Embryonic facial prominence (tissue), 1 donor: ENCODE data around the gene CCNG2.

Experiments
- DNase-seq: peaks from one replicate; pipeline ENCODE4 v3.0.0-alpha.2; 2016; ENCODE audit errors: extremely low spot score

The CCNG2 gene

DNA sequence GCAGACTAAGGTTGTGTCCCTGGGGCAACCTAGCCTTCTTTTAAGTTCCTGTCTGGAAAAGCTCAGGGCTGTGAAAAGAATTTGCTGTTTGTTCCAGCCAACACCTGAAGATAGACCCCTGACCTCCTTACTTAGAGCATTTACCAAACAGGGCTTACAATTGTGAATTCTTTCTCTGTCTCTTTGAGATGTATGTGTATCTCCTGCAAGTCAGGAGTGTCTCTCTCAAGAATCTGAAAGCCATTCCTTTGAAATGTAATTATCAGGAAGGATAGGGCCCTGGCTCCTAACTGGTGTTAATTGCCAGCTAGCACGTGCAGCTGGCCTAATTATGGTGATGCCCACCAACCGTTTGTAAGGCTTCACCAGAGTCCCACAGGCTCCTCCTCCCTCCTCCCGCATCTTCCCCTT lies 18.2 kb downstream of the CCNG2 start:
- DNase-seq: no peak

DNA sequence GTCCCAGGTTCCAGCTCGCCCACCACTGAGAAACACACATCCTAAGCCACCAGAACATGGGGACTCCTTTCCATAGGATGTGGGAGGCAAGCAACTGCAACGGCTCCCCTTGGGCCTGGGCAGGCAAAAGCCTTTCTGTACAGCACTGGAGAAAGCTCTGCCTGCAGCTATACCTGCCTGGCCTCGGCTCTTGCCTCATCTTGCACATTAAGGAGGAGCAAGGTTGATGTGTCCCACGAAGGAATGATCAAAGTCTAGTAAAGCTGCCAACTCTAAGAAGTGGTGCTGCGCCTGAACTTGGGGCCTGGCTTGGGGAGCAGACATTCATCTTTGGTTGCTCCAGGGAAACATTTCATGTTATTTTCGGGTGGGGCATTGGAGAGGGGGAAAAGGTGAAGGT lies 19.6 kb downstream of the CCNG2 start:
- DNase-seq: no peak

DNA sequence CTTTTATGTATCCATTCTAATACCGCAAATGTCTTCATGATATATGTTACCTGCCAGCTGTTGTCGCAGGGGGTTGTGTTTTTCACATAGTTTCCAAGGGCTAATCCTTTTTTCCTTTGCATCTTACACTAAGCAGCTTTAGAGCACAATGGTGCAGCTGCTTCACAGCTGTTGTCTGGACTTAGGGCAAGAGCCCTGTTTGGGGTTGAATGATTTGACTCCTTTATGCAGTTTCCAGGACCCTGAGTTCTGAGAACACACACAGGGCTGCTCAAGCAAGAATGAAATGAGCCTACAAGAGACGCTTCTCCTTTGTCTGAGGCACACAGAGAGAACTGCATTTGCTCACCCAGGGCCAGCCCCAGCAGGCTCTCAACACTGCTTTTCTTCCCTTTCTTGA lies 20.2 kb downstream of the CCNG2 start:
- no peak for DNase-seq

DNA sequence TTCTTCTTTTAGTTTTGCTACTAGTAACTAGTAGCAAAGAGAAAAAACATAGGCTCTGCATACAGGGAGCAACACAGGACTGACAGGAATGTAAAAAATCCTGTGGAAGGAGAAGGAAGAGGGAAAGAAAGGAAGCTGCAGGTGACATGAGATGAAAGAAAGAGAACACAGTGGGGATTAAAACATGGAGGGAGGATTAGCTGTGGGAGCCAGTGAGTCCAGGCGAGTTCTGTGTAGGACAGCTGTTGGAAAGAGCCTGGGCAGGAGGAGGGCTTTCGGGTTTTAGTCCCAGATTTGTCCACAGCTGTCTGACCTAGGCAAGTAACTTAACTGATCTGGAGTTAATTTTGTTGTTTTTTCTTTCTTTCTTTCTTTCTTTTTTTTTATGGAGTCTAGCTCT lies 21.6 kb downstream of the CCNG2 start:
- no peak for DNase-seq

DNA sequence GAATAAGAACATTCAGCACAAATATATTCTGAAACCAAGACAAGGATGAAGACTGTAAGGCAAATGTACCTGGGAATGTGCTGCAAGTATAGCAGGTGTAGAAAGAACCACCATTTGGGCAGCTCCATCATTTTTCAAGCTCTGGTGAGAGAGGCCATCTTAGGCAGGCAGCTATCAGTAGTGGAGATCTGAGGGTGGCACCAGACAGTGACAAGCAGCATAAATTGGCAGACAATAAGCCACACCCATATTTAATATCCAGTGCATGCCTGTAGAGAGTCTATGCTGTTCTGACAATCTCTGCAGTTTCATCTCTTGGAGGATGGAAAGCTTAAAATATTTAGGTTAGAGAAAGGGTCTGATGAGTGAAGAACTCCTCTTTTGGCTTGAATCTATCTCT lies 22.5 kb downstream of the CCNG2 start:
- no peak for DNase-seq

DNA sequence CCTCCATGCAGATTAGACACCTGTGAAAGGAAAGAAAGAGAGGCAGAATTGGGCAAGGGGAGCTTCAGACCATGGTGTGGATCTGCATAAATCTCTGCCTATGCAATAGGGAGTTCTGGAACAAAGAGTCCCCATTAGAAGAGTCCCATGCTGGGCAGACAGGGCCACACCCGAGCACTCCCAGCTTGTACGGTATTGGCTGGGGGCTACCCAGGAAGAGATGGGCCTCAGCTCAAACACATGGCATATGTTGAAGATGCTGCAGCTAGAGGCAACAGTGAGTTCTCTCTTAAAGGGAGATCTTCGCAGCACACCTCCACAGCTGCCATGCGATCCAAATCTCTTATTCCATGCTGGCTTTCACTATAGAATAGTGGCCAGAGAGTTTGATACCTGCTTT lies 24.7 kb downstream of the CCNG2 start:
- no peak for DNase-seq

DNA sequence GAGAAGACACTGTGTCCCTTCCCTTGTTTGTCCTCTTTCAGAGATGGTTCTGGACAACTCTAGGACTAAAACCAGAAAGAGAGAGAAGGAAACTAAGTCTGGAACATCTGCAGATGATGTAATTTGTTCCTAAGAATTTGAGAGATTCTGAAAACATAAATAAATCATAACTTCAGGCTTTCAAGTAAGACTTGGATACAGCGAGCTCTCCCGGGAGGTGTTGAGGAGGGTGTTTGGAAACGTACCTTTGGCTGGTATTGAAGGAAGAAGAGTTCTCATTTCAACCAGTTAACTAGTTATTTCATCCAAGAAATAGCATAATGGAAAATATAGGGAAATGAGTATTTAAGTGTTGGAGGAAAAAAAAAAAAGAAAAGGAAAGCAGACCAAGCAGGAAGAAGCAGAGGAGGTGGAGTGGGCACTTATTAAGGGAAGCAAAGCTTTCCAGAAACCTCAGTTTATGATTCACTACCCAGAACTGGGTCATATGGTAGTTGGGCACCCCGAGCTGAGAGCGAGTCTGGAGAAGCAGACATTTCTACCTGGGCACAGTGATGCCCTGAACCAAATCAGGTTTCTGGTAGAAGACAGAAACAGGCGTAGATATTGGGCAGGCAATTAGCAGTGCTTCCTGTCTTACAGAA lies 26.9 kb downstream of the CCNG2 start:
- DNase-seq: no peak

DNA sequence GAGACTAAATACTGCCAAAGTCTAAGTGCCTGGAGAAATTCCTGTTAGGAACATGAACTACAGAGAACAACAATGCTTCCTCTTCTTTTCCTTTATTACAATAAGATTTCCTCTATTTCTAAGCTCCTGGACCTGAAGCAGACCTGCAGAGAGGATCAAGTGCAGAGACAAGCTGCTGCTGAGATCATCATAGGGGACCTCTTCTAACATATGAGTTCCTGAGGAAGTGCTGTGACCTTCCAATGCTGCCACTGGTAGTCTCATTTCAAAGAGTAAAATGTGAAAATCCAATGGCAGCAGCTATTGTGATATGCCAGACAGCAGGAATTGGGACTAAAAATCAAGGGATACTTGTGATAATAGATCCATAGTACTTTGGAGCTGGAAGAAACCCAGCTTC lies 28.0 kb downstream of the CCNG2 start:
- DNase-seq: no peak

DNA sequence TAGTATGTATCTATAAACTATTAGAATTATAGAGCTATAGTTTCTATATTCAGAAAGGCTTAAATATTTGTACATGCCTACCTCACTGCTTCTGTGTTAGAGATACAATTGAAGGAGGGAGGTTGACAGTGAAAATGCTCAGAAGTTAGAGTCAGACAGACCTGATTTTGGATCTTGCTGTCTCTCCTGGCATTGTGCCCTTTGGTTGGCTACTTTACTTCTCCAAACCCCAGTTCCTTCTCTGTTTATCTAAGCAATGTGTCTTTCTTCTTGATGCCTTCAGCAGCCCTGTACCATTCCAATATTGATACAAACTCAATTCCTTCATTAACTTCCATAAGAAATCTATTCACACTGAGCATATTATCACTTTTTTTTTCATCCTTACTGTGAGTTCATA lies 28.7 kb downstream of the CCNG2 start:
- DNase-seq: no peak

DNA sequence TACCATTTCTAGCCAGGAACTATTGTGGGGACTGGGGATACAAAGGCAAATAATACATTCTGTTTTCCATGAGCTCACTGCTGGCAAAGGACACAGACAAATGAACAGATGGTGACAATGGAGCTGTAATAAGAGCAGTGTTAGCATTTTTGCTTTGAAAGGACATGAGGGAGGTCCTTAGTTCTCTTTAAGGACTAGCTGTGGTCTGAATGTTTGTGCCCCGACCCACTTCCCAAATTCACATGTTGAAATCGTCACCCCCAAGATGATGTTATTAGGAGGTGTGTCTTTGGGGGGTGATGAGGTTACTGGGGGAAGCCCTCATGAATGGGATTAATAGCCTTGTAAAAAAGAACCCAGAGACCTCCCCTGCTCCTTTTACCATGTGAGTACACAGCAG lies 30.3 kb downstream of the CCNG2 start:
- no peak for DNase-seq

DNA sequence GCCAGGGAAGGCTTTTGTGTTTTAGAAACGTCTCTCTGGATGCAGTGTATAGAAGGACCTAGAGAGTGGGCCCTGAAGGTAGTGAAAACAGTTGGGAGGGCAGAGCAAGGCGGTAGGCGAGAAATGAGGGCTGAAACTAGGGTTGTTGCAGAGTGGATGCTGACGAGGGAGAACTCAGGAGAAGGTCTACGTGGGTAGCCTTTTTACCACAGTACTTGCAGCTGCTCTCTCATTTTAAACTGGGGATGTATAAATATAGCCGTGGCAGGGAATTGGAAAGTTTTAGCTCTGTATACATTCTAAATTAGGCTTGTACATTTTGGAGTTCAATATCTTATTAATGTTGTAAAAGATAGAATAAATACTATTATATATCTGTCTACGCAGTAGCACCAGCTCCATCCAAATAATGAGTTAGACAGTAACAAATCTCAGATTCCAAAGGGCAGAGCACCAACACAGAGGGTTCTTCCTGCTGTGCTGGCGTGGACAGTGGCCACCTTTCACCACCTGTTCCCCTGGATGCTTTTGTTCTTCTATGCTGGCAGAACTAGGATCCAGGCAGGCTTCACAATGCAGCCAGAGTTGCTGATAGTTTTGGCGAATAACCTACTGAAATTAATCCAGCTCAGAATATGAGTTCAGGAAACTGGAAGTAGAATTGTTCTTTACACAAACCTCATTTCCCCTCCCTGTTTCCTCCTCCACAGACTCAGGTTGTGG lies 31.7 kb downstream of the CCNG2 start:
- no peak for DNase-seq

DNA sequence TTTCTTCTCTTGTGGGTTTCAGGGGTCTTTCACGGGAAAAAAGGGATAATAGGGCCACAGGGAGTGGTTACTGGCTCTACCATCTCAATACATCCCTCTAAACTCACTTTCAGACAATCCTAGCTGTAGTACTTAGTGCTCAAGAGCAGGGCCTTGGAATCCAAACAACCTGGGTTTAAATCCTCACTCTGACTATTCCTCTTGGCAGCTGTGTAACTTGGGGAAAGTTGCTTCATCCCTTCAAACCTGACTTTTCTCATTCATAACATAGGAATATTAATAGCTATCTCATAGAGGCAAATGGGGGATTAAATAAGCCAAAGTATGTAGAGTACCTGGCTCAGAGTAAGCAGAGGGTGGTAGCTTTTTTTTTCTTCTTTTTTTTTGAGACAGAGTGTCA lies 32.4 kb downstream of the CCNG2 start:
- DNase-seq: no peak

DNA sequence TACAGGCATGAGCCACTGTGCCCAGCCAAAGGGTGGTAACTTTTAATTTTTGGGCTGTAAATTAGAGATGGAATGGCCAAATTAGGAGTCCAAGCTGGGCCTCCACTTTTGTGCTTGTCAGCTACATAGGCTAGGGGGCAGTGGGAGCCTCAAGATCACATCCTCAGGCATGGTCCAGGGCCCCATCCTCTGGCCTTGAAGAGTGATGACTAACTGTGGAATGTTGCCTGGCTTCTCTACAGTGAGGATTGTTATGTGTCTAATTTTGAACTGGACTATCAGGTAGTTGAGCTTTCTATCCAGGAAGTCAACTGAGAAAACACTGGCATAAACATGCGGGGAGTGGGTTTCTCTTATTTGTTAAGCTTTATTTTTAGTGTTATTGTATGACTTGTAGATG lies 33.0 kb downstream of the CCNG2 start:
- no peak for DNase-seq

DNA sequence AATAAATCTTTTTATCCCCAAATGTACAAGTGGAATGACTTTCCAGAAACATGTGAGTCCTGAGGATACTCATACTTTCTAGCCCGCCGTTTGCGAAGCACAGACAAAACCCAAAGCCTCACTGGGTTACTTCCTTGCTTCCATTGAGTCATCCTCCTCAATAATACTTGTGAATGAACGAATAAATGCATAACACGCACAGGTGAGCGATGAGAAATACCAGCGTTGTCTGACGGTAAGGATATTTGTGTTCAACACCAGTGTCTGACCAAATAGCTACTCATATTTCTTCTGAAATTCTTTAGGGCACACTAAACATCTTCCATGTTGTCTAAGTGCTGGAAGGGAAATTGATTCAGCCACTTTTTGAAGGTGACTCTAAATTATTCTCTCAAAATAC lies 36.0 kb downstream of the CCNG2 start:
- no peak for DNase-seq

DNA sequence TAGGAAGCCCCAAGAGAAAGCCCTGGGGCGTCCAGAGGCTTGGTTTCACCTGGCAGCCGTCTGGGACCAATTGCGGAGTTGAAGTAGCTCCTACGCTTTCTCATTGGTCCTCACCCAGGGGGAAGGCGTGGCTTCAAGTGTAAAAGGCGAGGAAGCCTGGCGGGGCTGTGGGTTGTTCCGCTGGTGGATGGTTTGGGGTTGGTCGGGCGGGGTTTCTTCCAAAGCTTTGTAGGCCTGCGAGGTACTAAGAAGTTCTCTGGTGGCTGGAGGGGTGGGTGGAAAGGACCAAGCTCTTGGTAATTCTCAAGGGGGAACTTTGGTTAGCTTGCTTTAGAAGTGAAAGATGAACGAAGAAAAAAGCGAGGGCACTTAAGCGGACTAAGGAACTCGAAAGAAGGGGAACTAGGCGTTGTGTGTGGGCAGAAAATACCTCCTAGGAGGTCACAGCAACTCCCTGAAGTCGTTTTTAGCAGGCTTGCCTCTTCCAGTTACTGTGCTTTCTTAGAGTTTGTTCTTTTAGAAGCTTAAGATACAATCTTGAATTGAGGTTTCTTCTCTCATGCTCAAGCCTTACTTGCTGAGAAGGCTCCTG lies 36.6 kb downstream of the CCNG2 start:
- no peak for DNase-seq

DNA sequence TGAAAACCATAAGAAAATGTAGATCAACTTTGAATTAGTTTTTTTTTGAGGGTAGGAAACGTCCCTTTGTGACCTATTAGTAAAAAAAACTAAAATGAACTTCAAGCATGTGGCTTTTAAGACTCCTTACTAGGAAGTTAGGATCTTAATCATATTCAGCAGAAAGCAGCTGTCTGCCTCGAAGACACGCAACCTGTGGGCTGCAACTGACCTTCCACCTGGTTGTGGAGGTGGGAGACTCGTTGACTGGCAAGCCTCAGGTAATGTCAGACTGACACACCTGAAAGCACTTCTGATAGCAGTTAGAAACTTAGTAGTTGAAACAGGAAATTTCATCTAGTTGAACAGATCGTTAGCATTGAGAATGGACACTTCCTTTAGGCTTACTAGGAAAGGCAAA lies 37.4 kb downstream of the CCNG2 start:
- no peak for DNase-seq

DNA sequence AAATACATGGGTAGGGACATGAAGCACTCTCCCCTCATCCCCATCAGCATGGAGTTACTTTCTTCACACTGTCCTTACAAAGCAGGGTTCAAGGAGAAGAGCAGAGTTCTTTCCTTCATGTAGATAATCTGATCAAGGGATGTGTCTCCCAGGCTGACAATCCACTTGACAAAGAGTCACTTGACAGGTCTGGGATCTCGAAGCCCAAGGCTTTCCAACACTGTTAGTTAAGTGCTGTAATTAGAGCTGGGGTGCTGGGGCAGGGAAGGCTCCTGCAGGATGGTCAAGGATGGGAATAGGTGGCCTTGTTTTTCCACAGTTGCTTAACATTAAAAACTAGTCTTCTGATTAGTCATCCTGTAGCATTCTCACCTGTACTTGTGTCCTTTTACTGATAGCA lies 38.0 kb downstream of the CCNG2 start:
- DNase-seq: no peak

DNA sequence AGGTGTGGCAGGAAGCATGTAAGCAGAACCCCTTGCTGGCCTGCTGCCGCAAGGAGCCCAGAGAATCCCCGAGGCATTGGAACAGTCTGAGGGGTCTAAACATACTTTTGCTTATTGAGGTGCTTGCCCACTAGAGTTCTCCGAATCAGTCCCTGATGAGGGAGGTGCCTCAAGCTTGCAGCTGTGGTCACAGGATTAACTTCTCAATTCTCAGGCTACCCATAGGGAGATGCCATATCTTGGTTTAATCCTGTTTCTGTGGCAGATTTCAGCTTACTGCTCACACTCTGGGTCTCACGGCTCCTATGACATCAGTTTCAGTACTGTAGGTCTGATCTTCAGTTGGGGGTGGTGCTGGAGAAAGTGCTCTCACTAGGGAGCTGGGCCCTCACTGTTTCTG lies 39.9 kb downstream of the CCNG2 start:
- DNase-seq: no peak

DNA sequence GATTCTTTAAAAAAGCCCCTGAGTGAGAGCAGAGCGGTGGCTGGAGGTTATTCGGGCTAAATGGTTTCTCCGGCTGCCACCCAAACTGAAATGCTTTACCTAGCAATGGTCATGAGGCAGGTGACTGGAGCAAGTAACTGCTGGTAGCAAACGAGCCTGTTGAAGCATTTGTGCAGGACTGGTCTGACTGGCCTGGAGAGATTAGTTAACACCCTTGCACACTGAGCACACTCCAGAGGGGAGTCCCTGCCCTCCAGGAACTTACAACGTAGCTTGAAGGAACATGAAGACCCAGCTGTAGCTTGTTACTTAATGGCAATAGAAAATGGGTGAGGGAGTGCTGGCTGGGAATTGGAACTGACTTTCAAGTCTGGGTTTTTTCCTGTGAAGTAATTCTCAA lies 40.4 kb downstream of the CCNG2 start:
- DNase-seq: no peak

DNA sequence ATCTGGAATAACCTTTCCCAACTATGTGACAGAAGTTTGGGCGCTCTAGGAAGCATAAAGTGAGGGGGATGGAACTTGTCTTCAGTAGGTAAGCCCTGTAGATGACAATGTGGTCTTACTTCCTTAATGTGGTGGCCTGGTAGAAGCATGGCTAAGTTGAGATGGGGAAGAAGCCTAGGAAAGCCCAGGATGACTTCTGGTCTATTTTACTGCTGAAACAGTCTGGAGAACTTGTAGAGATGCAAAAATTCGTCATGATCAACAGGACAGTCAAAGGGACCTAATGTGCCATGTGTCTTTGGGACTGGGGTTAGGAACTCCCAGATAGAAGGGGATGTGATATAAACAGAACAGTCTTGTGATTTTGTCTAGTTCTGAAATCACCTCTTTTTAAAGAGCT lies 40.8 kb downstream of the CCNG2 start:
- DNase-seq: no peak

DNA sequence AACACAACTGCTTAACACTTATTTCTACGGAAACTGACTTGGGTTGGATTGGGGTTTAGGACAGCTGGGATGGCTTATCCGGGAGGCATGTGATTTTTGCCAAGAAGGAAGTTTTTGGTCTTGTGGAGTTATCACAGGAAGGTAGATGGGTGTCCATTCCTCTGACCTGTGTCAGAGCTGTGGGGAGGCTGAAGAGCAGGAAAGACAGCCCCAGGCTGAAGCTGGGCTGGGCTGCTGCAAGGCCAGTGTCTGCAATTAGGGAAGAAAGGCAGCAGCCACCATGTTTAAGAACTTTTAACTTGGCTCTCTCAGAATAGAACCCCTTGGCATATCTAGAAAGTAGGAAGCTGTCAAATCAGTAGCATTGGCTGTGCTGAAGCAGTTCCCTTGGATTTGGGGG lies 42.3 kb downstream of the CCNG2 start:
- no peak for DNase-seq

DNA sequence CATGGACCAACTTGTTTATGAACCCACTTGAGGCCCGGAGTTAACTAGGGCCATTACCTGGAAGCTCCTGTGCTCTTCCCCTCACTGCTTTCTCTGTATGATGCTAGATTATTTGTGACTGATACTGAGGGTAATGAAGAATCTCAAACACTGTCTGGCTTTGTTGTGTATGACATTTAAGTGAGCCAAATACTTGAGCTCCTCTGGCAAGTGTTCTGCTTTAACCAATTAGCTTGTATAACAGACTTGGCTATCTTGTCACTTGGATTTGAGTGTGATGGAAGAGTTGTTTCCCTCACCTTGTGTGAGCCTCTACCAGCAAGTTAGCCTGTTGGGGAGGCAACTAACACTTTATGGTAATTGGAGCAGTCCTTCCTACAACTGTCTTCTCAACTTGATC lies 42.7 kb downstream of the CCNG2 start:
- DNase-seq: no peak

DNA sequence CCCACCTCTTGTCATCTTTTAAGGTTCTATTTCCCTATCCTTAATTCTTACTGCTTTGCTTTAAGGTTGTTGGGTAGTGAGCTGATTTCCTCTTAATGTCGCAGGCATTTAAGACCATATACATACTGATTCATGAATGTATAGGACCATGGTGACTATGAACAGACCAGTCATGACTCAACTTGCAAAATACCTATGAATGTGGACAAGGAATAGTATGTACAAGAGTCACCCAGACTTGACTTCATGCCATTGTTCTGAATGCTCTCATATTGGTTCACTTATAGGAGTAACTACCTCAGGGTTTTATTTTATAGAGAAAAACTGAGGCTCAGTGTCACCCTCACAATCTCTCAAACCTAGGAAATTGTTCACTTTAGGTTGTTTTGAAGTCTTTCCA lies 44.3 kb downstream of the CCNG2 start:
- DNase-seq: no peak

DNA sequence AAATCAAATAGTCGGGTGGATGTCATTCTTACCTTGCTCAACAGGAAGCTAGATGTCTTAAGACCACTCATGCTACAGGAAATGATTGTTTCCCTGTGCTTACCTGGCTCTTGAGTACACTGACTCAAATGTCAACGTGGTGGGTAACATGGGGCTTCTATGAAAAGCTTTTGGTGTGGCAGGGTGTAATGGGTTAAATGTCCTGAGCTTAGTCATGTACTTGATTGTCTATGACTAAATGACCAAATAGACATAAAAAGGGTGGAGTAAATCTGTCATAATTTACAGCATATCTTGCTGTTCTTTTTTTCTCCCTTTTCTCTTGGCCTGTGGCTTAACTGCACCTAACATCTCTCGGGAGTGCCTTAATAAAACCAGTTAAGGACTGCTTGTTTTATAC lies 44.9 kb downstream of the CCNG2 start:
- DNase-seq: no peak
